SK-N-MC (cell line): Measurements from ENCODE around the gene RFLNA.

Experiments
- EZH2 ChIP-seq: fragments of 200-600 bp; sonication (generic); IDR thresholded peaks from one replicate; pipeline ENCODE4 v1.6.1; 2017; ENCODE audit warnings: antibody characterized with exemption
- POLR2AphosphoS5 ChIP-seq: IDR thresholded peaks from 2 replicates; pipeline ENCODE4 v1.6.1; 2012; ENCODE audit warnings: mild to moderate bottlenecking, low read depth, low read length, borderline replicate concordance

GRCh38 chr12:124328636-124329035 is 33.7 kb downstream of the RFLNA start:
- TF ChIP-seq EZH2 (no peak), POLR2AphosphoS5 (no peak)
